Measurements from ENCODE around the gene PLXND1. TPM values are rescaled to one million over a fixed set of nuclear protein-coding genes. Genes with fewer than 3 reads are reported as not detected.
"Not testable (repeated sequence)": the region's sequence is repeated elsewhere in the genome, so short reads cannot be mapped to it uniquely, and the experiment has no call there.

Gene PLXND1
- total RNA-seq, 1 donor from 2014 or later, result 37.7 TPM

- no peak for DNase-seq (ENCODE audit: low read depth)
Observed at GRCh38 chr3:129529436-129530210, 76.9 kb downstream of the PLXND1 start.

DNA sequence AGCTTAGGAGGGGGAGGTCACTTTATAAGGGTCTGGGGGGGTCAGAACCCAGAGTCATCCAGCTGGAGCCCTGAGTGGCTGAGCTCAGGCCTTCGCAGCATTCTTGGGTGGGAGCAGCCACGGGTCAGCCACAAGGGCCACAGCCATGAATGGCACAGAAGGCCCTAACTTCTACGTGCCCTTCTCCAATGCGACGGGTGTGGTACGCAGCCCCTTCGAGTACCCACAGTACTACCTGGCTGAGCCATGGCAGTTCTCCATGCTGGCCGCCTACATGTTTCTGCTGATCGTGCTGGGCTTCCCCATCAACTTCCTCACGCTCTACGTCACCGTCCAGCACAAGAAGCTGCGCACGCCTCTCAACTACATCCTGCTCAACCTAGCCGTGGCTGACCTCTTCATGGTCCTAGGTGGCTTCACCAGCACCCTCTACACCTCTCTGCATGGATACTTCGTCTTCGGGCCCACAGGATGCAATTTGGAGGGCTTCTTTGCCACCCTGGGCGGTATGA lies 77.8 kb downstream of the PLXND1 start, which contains the start of gene RHO:
TSS of gene RHO (plus strand) at position 51 of the 512 bp plus-strand sequence. CDS start at position 146, 95 bp downstream.
- DNase-seq (ENCODE audit: low read depth), result no peak

DNA sequence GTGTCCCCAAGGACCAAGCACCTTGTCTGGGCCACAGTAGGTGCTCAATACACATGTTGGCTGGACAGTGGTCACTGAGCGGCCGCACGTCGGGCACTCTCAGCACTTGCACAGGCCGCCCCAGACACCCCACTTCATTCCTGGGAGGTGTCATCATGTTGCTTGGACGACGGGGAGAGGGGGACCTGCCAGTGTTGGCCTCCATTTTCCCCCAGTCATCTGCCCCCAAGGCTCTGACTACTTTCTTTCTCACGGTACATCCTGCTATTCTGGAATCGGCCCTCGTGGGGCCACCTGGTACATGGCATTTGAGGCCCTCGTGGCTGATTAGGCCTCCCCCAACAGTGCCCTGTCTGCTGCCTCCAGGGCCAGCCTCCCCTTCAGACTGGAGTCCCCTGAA lies 79.2 kb downstream of the PLXND1 start:
- no peak for DNase-seq (ENCODE audit: low read depth)

GRCh38 chr3:129526121-129526900 lies 80.2 kb downstream of the PLXND1 start:
- no peak for DNase-seq (ENCODE audit: low read depth)

DNA sequence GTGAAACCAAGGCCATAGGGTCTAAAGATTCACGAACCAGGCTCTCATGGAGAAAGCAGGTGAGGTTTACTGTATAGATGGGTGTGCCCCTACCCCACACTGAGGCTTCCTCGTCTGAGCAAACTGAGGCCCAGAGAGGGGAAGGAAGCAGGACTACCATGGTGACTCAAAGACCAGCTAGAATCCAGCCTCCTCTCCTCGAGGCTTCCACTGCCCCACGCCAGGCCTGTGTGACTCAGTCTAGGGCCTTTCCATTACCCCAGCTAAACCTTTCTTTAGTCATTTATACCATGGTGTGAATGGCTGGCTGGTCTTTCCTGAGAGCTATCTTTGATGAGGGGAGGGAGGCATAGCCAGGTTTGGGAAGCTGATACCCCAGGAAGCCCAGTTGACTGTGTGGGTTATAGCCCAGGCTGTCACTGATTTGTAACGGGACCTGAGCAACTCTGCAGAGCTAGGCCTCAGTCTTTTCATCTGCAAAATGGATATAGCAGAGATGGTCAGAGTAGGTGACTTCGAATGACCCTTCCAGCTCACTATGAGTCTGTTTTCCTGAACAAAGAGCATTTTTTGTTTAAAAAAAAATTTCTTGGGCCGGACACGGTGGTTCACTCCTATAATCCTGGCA lies 81.0 kb downstream of the PLXND1 start:
- no peak for DNase-seq (ENCODE audit: low read depth)

DNA sequence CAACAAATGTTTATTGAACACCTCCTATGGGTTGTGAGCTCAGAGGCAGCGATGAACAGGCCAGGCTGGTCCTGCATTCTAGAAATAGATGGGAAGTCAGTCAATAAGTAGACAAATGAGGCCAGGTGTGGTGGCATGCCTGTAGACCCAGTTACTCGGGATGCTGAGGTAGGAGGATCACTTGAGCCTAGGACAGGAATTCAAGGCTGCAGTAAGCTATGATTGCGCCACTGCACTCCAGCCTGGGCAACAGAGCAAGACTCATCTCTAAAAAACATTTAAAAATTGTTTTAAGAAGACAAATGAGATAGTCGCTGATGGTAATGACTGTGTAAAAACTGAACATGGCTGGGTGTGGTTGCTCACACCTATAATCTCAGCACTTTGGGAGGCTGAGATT lies 82.4 kb downstream of the PLXND1 start:
- DNase-seq (ENCODE audit: low read depth), result no peak

DNA sequence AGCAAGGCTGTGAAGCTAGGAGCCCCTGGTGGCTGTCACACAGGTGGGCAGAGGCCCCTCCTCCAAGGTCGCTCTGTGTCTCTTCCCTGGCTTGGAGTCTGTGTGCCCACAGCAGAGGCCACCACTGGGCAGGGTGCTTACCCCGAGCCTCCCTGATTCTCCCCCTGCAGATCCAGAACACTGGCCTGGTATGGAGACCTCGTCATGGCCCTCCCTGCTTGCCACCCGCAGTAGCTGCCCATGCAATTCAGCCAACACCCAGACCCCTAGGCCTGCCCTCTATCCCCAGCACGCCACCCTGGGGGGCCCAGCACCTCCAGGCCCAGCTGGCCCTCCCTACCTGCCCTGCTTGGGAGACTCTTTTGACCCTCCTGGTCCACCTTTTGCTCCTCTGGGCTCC lies 83.5 kb downstream of the PLXND1 start:
- DNase-seq (ENCODE audit: low read depth), result no peak

- no peak for DNase-seq (ENCODE audit: low read depth)
Observed at GRCh38 chr3:129521611-129522010, 84.9 kb downstream of the PLXND1 start.

- DNase-seq (ENCODE audit: low read depth), result no peak
Observed at GRCh38 chr3:129520960-129521359, 85.5 kb downstream of the PLXND1 start.

DNA sequence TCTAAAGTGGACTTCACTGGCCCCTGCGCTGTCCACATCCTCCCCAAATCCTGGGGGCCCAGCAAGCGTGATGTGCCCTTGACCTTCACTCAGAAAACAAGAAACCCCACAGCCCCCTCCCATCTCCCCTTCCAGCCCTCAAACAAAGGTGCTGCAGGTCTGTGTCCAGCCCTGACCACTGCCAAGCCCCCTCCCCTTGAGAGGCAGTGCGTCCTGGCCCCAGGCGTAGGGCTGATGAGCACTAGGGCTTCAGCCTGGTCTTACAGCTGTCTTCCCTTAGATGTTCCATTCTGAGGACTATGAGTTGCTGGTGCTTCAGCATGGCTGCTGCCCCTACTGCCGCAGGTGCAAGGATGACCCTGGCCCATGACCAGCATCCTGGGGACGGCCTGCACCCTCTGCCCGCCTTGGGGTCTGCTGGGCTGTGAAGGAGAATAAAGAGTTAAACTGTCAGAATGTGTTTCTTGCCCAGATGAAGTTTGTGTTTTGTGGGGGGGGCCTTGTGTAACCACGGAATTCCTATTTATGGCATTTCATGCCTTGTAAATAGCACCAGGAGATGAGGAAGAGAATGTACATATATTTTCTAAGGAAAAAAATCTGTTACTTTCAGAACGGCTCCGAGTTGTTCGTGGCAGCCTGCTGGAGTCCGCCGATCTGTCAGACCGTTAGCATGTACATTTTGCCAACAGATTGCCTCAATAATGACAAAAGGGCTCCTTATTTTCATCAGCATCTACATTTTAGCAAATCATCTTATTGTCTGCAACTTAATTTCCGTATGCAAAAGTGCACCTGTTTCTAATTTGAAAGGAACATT lies 86.4 kb downstream of the PLXND1 start:
- DNase-seq (ENCODE audit: low read depth), result no peak

- DNase-seq (ENCODE audit: low read depth), result no peak
Observed at GRCh38 chr3:129519449-129519848, 87.0 kb downstream of the PLXND1 start.

GRCh38 chr3:129518581-129518980 lies 87.9 kb downstream of the PLXND1 start:
- DNase-seq (ENCODE audit: low read depth), result no peak

GRCh38 chr3:129518038-129518561 lies 88.4 kb downstream of the PLXND1 start:
- no peak for DNase-seq (ENCODE audit: low read depth)

GRCh38 chr3:129517516-129517915 lies 89.0 kb downstream of the PLXND1 start:
- DNase-seq (ENCODE audit: low read depth), result no peak

- not testable (repeated sequence) for DNase-seq (ENCODE audit: low read depth)
Observed at GRCh38 chr3:129515821-129516432, 90.5 kb downstream of the PLXND1 start.

- not testable (repeated sequence) for DNase-seq (ENCODE audit: low read depth)
Observed at GRCh38 chr3:129515108-129515820, 91.2 kb downstream of the PLXND1 start.

- DNase-seq (ENCODE audit: low read depth), result no peak
Observed at GRCh38 chr3:129514563-129514962, 91.9 kb downstream of the PLXND1 start.

DNA sequence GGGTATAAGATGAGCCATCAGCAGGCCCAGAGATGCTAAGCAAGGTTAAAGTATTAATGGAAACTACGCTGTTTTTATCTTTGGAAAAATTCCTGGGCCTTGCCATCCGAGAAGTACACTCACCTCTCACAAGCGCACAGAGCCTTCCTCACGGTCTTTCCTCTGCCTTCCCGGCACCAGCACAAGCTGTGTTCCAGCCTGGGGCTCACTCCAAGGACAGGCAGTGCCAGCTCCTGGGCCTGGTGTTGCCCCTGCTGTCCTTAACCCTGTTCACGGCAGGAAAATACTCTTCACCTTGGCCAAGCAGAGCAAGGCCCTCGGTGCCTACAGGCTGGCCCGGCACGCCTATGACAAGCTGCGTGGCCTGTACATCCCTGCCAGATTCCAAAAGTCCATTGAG lies 92.4 kb downstream of the PLXND1 start:
- no peak for DNase-seq (ENCODE audit: low read depth)

DNA sequence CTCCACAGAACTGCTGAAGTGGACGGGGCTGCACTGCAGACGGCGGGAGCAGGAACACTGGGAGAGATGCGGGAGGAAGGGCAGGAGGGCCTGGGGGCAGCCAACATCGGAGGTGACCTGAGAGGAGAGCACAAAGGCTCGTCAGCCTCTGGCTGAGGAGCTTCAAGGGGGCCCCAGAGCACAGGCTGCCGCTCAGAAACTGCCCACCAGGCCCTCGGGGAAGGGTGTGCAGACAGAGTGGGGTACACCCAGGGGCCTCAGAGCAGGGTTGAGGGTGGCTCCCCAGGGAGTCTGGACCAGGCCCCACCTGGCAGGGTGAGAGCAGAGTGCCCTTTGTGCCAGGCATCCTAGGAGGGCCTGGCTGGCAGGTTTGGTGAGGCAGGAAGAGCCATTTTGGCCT lies 92.8 kb downstream of the PLXND1 start:
- DNase-seq (ENCODE audit: low read depth), result no peak

DNA sequence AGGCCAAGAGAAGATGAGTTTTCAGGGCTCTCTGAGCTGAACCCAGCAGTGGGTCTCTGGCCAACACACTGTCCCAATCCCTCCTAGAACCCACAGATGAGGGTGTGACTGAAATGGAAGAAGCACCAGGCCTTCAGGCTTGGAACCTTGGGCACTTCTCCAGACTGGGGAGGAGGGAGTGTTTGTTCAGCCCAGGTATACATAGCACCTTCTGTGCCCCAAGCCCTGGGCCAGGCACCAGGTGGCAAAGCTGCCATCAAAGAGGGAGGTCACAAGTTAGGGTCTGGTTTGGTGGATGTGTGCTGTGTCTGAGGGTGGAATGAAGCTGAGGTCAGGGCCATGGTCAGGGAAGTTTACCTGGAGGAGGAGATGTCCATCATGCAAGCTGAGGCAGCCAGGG lies 93.9 kb downstream of the PLXND1 start:
- DNase-seq (ENCODE audit: low read depth), result no peak
